WTC11 (cell line): ENCODE results near the gene NPAS3. TPM values are rescaled to one million over a fixed set of nuclear protein-coding genes. Genes with fewer than 3 reads are reported as not detected.

Experiments used
- ATAC-seq: fragments of 200-7000 bp; cut with Tn5 transposase; 2 replicates; pipeline ENCODE4 v1.10.0; 2021; ENCODE audit warnings: mild to moderate bottlenecking, moderate library complexity
- CTCF ChIA-PET: fragments of 300-600 bp; sonication (Branson Sonifier 250); formaldehyde crosslinking; loops from one replicate; lab custom pipeline; 2021; ENCODE audit warnings: antibody characterized with exemption; lab: Charles Lee
- POLR2A ChIA-PET: fragments of 350-600 bp; sonication (Branson Sonifier 250); formaldehyde crosslinking; loops from one replicate; lab custom pipeline; 2021; ENCODE audit warnings: antibody characterized with exemption; lab: Charles Lee
- DNase-seq: peaks from one replicate; pipeline ENCODE4 v3.0.0; 2021; ENCODE audit warnings: low spot score
- H3K27ac Mint-ChIP-seq: 2 replicates; pipeline ENCODE4 v1.8.0; 2021; ENCODE audit warnings: mixed read lengths
- H3K27me3 Mint-ChIP-seq: 2 replicates; pipeline ENCODE4 v1.8.0; 2021; ENCODE audit warnings: low read depth, mild to moderate bottlenecking, moderate library complexity, mixed read lengths
- H3K36me3 Mint-ChIP-seq: 2 replicates; pipeline ENCODE4 v1.8.0; 2021; ENCODE audit warnings: mixed read lengths
- H3K4me1 Mint-ChIP-seq: 2 replicates; pipeline ENCODE4 v1.8.0; 2022; ENCODE audit warnings: mixed read lengths
- H3K4me3 Mint-ChIP-seq: 2 replicates; pipeline ENCODE4 v1.8.0; 2021; ENCODE audit warnings: mild to moderate bottlenecking, moderate library complexity, mixed read lengths
- H3K9me3 Mint-ChIP-seq: 2 replicates; pipeline ENCODE4 v1.8.0; 2021; ENCODE audit warnings: mixed read lengths
- CREM ChIP-seq: sonication (generic); formaldehyde crosslinking; IDR thresholded peaks from 2 replicates; pipeline ENCODE4 v1.8.1; 2022; ENCODE audit warnings: mild to moderate bottlenecking, missing genetic modification reagents, moderate library complexity
- ESRRA ChIP-seq: sonication (generic); formaldehyde crosslinking; IDR thresholded peaks from 2 replicates; pipeline ENCODE4 v1.8.1; 2022; ENCODE audit warnings: mild to moderate bottlenecking, missing genetic modification reagents, borderline replicate concordance
- ETV6 ChIP-seq: sonication (generic); formaldehyde crosslinking; IDR thresholded peaks from 2 replicates; pipeline ENCODE4 v1.8.1; 2022; ENCODE audit warnings: mild to moderate bottlenecking, missing genetic modification reagents
- MAX ChIP-seq: sonication (generic); formaldehyde crosslinking; IDR thresholded peaks from 2 replicates; pipeline ENCODE4 v1.8.0; 2022; ENCODE audit warnings: mild to moderate bottlenecking, missing genetic modification reagents
- NR2C2 ChIP-seq: sonication (generic); formaldehyde crosslinking; IDR thresholded peaks from 2 replicates; pipeline ENCODE4 v1.8.0; 2022; ENCODE audit warnings: mild to moderate bottlenecking, missing genetic modification reagents
- PREB ChIP-seq: sonication (generic); formaldehyde crosslinking; IDR thresholded peaks from 2 replicates; pipeline ENCODE4 v1.8.1; 2022; ENCODE audit warnings: mild to moderate bottlenecking, missing genetic modification reagents, moderate library complexity, borderline replicate concordance
- PRRX2 ChIP-seq: fragments of 250-450 bp; sonication (Bioruptor Pico); IDR thresholded peaks from 2 replicates; pipeline ENCODE4 v1.8.0; 2021; ENCODE audit warnings: mild to moderate bottlenecking
- RORB ChIP-seq: fragments of 250-450 bp; sonication (Bioruptor Pico); IDR thresholded peaks from 2 replicates; pipeline ENCODE4 v1.9.0; 2021; ENCODE audit warnings: mild to moderate bottlenecking
- SOX15 ChIP-seq: fragments of 250-450 bp; sonication (Bioruptor Pico); IDR thresholded peaks from 2 replicates; pipeline ENCODE4 v1.9.0; 2021; ENCODE audit warnings: mild to moderate bottlenecking
- TCF7 ChIP-seq: sonication (generic); formaldehyde crosslinking; IDR thresholded peaks from 2 replicates; pipeline ENCODE4 v1.8.0; 2022; ENCODE audit warnings: mild to moderate bottlenecking, low read depth, missing genetic modification reagents, moderate library complexity
- TP53 ChIP-seq: sonication (generic); formaldehyde crosslinking; IDR thresholded peaks from 2 replicates; pipeline ENCODE4 v1.8.1; 2023; ENCODE audit warnings: mild to moderate bottlenecking, missing genetic modification reagents
- USF1 ChIP-seq: sonication (generic); formaldehyde crosslinking; IDR thresholded peaks from 2 replicates; pipeline ENCODE4 v1.8.0; 2022; ENCODE audit warnings: mild to moderate bottlenecking, missing genetic modification reagents
- USF2 ChIP-seq: sonication (generic); formaldehyde crosslinking; IDR thresholded peaks from 2 replicates; pipeline ENCODE4 v1.8.1; 2023; ENCODE audit warnings: mild to moderate bottlenecking, missing genetic modification reagents, moderate library complexity
- ZNF219 ChIP-seq: sonication (generic); formaldehyde crosslinking; IDR thresholded peaks from 2 replicates; pipeline ENCODE4 v1.8.0; 2023; ENCODE audit warnings: missing genetic modification reagents, mild to moderate bottlenecking, borderline replicate concordance
- ZNF423 ChIP-seq: fragments of 250-450 bp; sonication (Bioruptor Pico); IDR thresholded peaks from 2 replicates; pipeline ENCODE4 v2.1.2; 2022; ENCODE audit warnings: mild to moderate bottlenecking, moderate library complexity
- ZNF671 ChIP-seq: fragments of 250-450 bp; sonication (Bioruptor Pico); IDR thresholded peaks from 2 replicates; pipeline ENCODE4 v1.8.0; 2021; ENCODE audit warnings: mild to moderate bottlenecking
- ZSCAN18 ChIP-seq: fragments of 250-450 bp; sonication (Bioruptor Pico); IDR thresholded peaks from 2 replicates; pipeline ENCODE4 v2.1.2; 2022; ENCODE audit warnings: mild to moderate bottlenecking, moderate library complexity
- total RNA-seq: library from RNA; stranded (reverse); gene quantifications from 3 replicates; pipeline ENCODE4 v1.2.3, GENCODE V29; 2021
- TF ChIP-seq, protein P1 (sequence below): sonication (generic); formaldehyde crosslinking; IDR thresholded peaks from 2 replicates; pipeline ENCODE4 v1.8.0; 2022; ENCODE audit warnings: mild to moderate bottlenecking, missing genetic modification reagents
- TF ChIP-seq, protein P2 (sequence below): sonication (generic); formaldehyde crosslinking; IDR thresholded peaks from 2 replicates; pipeline ENCODE4 v1.8.1; 2022; ENCODE audit warnings: missing genetic modification reagents, borderline replicate concordance
- TF ChIP-seq, protein P3 (sequence below): sonication (generic); formaldehyde crosslinking; IDR thresholded peaks from 2 replicates; pipeline ENCODE4 v1.8.1; 2022; ENCODE audit warnings: mild to moderate bottlenecking, moderate library complexity, missing genetic modification reagents

Gene NPAS3
- total RNA-seq, 1 experiment from 2014 or later, result 3.2 TPM

DNA sequence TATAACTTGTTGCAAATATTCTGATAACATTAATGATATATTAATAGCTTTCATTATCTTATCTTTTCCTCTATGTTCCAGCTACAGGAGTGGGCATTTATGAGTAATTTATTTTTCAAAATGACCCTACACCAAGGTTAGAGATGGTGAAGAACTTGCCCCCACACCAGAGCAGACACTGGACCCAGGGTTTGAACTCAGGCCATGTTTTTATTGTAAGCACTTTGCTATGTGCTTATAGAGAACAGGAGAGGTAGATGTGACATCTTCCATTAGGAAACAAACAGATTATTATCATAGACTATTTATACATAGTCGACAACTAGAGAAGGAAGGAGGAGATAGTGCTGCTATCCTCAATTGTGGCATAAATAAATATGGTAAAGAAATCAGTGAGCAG is 747.0 kb downstream of the NPAS3 start:
- CTCF ChIA-PET, result interaction anchor here (1.5 kb wide), 1 partner anchor 9 kb away, joined by 6 read pairs; no protein-coding TSS in a partner anchor
- H3K27me3 Mint-ChIP-seq, result no peaks in the 10 kb centered on the region
- ATAC-seq (no peak), DNase-seq (no peak)
- no peak overlapping the region for H3K27ac Mint-ChIP-seq
- no peak overlapping the region for H3K4me3 Mint-ChIP-seq
- no peak for TF ChIP-seq TP53 (CRISPR knock-in tag)
- TF ChIP-seq, protein P1, sequence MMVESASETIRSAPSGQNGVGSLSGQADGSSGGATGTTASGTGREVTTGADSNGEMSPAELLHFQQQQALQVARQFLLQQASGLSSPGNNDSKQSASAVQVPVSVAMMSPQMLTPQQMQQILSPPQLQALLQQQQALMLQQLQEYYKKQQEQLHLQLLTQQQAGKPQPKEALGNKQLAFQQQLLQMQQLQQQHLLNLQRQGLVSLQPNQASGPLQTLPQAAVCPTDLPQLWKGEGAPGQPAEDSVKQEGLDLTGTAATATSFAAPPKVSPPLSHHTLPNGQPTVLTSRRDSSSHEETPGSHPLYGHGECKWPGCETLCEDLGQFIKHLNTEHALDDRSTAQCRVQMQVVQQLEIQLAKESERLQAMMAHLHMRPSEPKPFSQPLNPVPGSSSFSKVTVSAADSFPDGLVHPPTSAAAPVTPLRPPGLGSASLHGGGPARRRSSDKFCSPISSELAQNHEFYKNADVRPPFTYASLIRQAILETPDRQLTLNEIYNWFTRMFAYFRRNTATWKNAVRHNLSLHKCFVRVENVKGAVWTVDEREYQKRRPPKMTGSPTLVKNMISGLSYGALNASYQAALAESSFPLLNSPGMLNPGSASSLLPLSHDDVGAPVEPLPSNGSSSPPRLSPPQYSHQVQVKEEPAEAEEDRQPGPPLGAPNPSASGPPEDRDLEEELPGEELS (CRISPR knock-in tag), result no peak
- TF ChIP-seq PRRX2 (CRISPR knock-in tag), result no peak
- TF ChIP-seq, protein P2, sequence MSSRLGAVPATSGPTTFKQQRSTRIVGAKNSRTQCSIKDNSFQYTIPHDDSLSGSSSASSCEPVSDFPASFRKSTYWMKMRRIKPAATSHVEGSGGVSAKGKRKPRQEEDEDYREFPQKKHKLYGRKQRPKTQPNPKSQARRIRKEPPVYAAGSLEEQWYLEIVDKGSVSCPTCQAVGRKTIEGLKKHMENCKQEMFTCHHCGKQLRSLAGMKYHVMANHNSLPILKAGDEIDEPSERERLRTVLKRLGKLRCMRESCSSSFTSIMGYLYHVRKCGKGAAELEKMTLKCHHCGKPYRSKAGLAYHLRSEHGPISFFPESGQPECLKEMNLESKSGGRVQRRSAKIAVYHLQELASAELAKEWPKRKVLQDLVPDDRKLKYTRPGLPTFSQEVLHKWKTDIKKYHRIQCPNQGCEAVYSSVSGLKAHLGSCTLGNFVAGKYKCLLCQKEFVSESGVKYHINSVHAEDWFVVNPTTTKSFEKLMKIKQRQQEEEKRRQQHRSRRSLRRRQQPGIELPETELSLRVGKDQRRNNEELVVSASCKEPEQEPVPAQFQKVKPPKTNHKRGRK (CRISPR knock-in tag), result no peak
- H3K4me1 Mint-ChIP-seq, result 0 out of 2 replicates have a peak, but pooled peaks cover 3% of the 10 kb centered on the region
- POLR2A ChIA-PET, result no interaction called here
- no peaks in the 10 kb centered on the region for H3K36me3 Mint-ChIP-seq
- no peaks in the 10 kb centered on the region for H3K9me3 Mint-ChIP-seq

DNA sequence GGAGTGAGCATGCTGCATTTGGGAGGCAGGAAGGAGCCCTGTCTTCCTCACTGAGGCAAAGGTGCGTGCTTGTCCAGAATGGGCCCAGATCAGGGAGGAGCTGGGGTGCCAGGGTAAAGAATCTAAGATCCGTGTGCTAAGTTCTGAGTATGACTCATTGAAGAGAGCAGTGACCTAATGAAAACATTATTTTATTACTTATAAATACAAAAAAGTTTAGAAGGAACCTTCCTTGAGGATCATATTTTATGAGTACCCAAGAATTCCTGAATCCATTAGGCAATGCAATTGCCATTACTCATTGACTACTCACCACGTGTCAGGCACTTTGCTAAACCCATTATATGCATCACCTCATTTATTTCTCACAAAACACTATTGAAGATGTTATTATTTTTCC is 747.5 kb downstream of the NPAS3 start:
- Mint-ChIP-seq H3K27ac (no peak overlapping the region), H3K36me3 (no peaks in the 10 kb centered on the region), H3K27me3 (no peaks in the 10 kb centered on the region), H3K9me3 (no peaks in the 10 kb centered on the region), H3K4me1 (0 out of 2 replicates have a peak, but pooled peaks cover 3% of the 10 kb centered on the region), H3K4me3 (no peak overlapping the region)
- ATAC-seq (no peak), DNase-seq (no peak)
- CTCF ChIA-PET, result interaction anchor here (1.5 kb wide), 1 partner anchor 10 kb away, joined by 6 read pairs; no protein-coding TSS in a partner anchor
- POLR2A ChIA-PET, result no interaction called here
- no peak for TF ChIP-seq ZNF671
- no peak for TF ChIP-seq ETV6

DNA sequence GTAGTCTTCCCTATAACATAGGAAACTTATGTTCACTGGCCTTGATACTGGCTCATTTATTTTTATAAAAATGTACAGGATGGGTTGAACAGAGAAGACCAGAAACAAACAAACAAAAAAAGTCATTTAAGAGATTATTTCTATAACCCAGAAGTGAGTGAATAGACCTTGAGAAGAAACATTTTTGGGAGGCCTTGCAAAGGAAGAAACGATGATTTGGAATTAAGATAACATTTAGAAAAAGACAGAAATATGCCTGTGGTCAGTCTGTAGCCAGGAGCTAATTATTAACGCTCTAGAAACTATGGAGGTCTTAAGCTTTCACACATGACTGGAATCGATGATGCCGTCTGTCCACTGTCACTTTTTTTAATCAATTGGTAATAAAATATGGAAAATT is 748.2 kb downstream of the NPAS3 start:
- ChIA-PET CTCF (no interaction called here), POLR2A (no interaction called here)
- no peak for ATAC-seq
- H3K27ac Mint-ChIP-seq, result no peak overlapping the region
- no peaks in the 10 kb centered on the region for H3K27me3 Mint-ChIP-seq
- H3K36me3 Mint-ChIP-seq, result no peaks in the 10 kb centered on the region
- TF ChIP-seq ZNF219 (CRISPR knock-in tag) (no peak), CREM (CRISPR knock-in tag) (no peak), ZSCAN18 (CRISPR knock-in tag) (no peak), ZNF423 (CRISPR knock-in tag) (no peak), USF2 (CRISPR knock-in tag) (no peak), RORB (CRISPR knock-in tag) (no peak), TP53 (CRISPR knock-in tag) (no peak), TCF7 (CRISPR knock-in tag) (no peak), USF1 (CRISPR knock-in tag) (no peak), PREB (CRISPR knock-in tag) (no peak), MAX (CRISPR knock-in tag) (no peak), NR2C2 (CRISPR knock-in tag) (no peak), SOX15 (CRISPR knock-in tag) (no peak), ESRRA (CRISPR knock-in tag) (no peak)
- TF ChIP-seq, protein P3, sequence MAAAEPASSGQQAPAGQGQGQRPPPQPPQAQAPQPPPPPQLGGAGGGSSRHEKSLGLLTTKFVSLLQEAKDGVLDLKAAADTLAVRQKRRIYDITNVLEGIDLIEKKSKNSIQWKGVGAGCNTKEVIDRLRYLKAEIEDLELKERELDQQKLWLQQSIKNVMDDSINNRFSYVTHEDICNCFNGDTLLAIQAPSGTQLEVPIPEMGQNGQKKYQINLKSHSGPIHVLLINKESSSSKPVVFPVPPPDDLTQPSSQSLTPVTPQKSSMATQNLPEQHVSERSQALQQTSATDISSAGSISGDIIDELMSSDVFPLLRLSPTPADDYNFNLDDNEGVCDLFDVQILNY (CRISPR knock-in tag), result no peak
- no peaks in the 10 kb centered on the region for H3K9me3 Mint-ChIP-seq
- DNase-seq, result no peak
- 0 out of 2 replicates have a peak, but pooled peaks cover 3% of the 10 kb centered on the region for H3K4me1 Mint-ChIP-seq
- no peak overlapping the region for H3K4me3 Mint-ChIP-seq
